Skin of body (tissue), 2 donors: ENCODE results near the gene SPIB. TPM values are rescaled to one million over a fixed set of nuclear protein-coding genes. Genes with fewer than 3 reads are reported as not detected.
"Not testable (repeated sequence)": the region's sequence is repeated elsewhere in the genome, so short reads cannot be mapped to it uniquely, and the experiment has no call there.

Experiments used
- DNase-seq: peaks from one replicate; lab custom pipeline; 2025; lab: John Stamatoyannopoulos, UW
- total RNA-seq: library from RNA; depleted of rRNA; stranded (reverse); fragments of >200 nt; gene quantifications from one replicate; pipeline ENCODE4 v1.2.3, GENCODE V29; 2014

SPIB gene
- total RNA-seq, 1 donor from 2014 or later = 0.30 TPM

DNA sequence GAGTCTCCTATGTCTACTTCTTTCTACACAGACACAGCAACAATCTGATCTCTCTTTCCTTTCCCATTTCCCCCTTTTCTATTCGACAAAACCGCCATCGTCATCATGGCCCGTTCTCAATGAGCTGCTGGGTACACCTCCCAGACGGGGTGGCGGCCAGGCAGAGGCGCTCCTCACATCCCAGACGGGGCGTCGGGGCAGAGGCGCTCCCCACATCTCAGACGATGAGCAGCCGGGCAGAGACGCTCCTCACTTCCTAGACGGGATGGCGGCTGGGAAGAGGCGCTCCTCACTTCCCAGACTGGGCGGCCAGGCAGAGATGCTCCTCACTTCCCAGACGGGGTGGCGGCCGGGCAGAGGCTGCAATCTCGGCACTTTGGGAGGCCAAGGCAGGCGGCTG, 27.8 kb upstream of the SPIB start:
- not testable (repeated sequence) for DNase-seq

DNA sequence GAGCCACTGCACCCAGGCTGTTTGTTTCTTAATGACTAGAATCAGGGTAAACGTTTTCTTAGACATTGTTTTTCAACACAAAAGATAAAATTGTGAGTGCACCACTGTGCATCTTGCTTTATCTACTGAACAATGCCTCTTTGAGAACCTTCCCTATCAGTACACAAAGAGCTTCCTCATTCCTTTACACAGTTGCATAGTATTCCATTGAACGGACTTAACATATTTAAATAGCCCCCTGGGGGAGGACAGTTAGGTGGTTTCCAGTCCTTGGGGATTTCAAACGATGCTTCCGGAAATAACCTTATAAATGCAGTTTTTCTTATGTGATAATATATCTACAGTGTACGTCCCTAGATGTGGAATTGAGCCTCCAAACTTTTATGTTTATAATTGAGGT, 26.0 kb upstream of the SPIB start:
- DNase-seq = no peak

DNA sequence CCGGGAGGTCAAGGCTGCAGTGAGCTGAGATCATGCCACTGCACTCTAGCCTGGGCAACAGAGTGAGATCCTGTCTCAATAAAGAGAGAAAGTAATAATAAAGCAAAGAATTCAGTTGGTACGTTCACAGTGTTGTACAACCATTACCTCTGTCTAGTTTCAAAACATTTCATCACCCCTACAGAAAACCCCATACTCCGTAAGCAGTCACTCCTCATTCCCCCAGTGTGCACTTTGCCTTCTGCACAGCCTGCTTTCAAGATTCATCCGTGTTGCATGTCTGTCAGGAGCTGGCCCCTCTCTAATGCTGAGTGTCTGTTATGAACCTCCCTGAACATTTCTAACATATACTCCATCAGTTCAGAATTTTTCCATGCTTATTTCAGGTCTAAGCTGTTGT, 25.1 kb upstream of the SPIB start:
- no peak for DNase-seq

- no peak for DNase-seq
Measured at GRCh38 chr19:50394017-50394416, 24.7 kb upstream of the SPIB start.

- DNase-seq = no peak
Measured at GRCh38 chr19:50398675-50399367, 19.9 kb upstream of the SPIB start.

DNA sequence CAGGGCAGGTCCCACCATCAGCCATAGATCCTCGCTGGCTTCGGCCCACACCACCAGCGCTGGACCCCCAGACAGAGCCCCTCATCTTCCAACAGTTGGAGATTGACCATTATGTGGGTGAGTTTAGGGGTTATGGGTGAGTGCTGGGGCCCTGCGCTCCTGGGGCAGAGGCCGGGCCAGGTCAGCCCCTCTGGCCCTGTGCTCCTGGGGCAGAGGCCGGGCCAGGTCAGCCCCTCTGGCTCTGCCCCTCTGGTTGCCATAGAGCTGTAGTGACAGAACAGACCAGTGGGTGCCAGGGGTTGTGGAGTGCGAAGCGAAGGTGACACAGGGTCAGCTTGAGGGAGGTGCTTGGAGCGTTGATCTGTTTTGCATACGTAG, 19.4 kb upstream of the SPIB start:
- no peak for DNase-seq

- no peak for DNase-seq
Measured at GRCh38 chr19:50401605-50402450, 16.9 kb upstream of the SPIB start.

GRCh38 chr19:50402544-50403301, 16.0 kb upstream of the SPIB start:
- no peak for DNase-seq

GRCh38 chr19:50406156-50406820, 12.4 kb upstream of the SPIB start:
- no peak for DNase-seq

- no peak for DNase-seq
Measured at GRCh38 chr19:50406829-50407228, 11.9 kb upstream of the SPIB start.

- DNase-seq = no peak
Measured at GRCh38 chr19:50409347-50409746, 9.4 kb upstream of the SPIB start.

DNA sequence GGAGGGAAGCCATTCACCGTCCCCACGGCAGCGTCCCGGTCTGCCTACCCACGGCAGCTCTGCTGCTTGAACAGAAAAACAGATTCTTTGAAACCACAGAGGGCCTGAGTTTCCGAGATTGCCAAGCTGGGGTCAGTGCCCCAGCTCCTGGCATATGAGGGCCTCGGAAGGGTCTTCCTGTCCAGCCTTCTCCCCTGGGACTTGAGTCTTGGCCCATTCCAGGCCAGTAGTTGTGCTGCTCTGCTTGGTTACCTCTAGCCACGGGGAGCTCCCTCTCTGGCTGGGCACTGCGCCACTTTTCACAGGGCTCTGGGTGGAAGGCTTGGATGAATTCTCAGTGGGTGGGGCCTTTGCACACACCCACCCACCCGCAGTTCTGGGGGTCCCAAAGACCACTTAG, 8.6 kb upstream of the SPIB start:
- DNase-seq = no peak

DNA sequence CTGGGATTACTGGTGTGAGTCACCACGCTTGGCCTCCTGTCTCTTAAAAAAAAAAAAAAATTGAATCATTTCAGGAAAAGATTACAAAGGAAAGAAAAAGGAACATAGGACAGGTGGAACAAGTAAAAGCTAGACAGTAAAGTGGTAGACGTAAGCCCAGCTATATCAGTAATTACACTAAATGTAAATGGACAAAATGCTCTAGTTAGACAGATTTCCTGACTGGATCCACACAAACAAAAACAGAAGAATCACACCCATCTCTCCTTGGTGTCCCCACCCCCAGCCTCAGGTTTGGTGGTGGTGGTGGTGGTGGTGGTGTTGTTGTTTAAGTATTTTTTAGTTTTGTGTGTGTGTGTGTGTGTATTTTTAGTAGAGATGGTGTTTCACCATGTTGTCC, 6.3 kb upstream of the SPIB start:
- no peak for DNase-seq

- DNase-seq = no peak
Measured at GRCh38 chr19:50413096-50413495, 5.6 kb upstream of the SPIB start.

DNA sequence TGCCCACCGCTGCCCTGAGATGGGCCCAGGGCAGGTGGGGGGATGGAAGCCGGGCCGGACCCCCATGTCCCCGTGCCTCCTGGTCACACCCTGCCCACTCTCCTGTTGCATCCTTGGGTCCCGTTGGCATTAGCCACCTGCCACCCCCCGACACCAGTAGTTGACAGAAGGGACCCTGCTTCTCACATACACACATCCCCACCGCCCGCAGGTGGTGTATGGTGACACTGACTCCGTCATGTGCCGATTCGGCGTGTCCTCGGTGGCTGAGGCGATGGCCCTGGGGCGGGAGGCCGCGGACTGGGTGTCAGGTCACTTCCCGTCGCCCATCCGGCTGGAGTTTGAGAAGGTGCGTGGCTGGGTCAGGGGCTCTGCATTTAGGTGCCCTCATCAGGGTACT, 5.2 kb upstream of the SPIB start:
- no peak for DNase-seq

GRCh38 chr19:50414864-50415660, 3.7 kb upstream of the SPIB start:
- no peak for DNase-seq

DNA sequence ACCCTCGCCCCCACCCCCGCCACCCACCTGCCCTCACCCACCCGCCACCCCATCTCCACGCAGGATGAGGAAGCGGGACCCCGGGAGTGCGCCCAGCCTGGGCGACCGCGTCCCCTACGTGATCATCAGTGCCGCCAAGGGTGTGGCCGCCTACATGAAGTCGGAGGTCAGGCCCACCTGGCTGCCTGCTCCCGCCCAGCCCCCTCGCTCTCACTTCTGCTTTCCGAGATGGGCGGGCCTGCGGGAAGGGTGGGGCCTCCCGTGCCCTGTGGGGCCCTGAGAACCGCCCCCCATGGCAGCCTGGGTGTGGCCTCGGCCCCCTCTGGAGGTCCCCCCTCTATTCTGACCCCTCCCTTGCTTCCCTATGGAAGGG, 3.1 kb upstream of the SPIB start:
- DNase-seq = no peak

DNA sequence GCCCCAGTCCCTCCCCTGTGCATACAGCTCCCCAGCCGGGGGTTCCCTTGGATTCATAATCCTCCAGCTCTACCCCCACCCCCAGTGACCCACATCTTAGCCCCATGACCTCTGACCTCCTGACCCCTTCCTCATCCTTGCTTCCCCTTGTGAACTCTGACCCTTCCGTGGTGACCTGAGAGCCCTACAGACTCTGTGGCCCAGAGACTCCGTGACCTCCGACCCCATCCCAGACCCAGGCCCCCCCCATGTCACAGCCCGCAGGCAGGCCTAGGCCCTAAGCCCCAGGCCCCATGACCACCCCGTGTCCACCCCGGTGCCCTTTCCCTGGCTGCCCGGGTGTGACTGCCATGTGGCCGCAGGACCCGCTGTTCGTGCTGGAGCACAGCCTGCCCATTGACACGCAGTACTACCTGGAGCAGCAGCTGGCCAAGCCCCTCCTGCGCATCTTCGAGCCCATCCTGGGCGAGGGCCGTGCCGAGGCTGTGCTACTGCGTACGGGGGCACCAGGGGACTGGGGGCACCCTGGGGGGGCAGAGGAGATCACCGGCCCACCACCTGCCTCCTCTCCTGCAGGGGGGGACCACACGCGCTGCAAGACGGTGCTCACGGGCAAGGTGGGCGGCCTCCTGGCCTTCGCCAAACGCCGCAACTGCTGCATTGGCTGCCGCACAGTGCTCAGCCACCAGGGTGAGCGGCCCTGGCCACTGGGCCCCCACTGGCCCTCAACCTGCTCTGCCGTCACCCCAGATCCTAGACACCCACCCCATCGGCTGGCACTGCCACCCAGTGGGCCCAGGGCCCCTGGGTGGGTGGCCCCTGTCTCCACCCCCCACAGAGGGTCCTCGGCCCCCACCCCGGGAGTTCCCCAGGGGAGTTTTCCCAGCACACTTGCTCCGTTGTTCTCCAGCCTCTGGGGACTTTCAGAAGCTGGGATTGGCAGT, 2.4 kb upstream of the SPIB start:
- DNase-seq = no peak

GRCh38 chr19:50417111-50418081, 1.3 kb upstream of the SPIB start:
- DNase-seq = no peak
